NCI-H226 (cell line): Measurements from ENCODE around the gene PLCL2.

ENCODE experiments used
- DNase-seq: peaks from one replicate; pipeline ENCODE4 v3.0.0-alpha.2; 2015

PLCL2 gene

GRCh38 chr3:16884748-16885592 lies at the start of gene PLCL2:
Gene PLCL2 (plus strand): TSS chr3:16884955. CDS start chr3:16885040, 85 bp downstream.
- no peak for DNase-seq

DNA sequence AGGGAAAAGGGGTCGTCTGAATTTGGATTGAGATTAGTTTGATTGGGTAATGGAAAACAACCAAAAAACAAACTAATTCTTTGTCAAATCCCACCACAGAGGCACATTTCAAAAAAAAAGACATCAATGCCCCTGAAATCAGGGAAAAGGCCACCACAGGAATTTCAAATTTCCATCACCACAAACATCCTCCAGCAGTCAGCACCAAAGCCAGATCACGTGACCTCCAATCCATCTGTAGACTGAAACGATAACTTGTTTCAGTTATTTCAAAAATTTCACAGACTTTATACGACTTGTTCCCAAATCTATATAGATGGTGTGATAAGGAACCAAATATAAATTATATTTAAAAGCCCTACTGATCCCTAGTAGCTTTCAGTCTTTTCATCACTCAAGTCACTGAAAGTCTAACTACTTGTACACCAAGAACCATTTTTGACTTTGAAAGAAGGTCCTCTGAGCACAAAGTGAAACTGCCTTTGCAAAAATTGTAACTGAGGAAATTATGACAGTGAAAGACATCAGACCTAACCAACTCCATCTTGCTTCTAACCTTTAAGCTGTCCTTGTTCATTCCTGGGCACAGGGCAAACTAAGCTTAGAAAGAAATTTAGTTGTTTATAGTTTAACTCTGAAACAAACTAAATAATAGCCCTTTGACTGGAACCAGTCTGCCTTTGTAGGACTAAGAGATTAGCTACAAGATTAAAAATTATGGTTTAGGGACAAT lies 48.1 kb upstream of the PLCL2 start:
- DNase-seq = no peak

DNA sequence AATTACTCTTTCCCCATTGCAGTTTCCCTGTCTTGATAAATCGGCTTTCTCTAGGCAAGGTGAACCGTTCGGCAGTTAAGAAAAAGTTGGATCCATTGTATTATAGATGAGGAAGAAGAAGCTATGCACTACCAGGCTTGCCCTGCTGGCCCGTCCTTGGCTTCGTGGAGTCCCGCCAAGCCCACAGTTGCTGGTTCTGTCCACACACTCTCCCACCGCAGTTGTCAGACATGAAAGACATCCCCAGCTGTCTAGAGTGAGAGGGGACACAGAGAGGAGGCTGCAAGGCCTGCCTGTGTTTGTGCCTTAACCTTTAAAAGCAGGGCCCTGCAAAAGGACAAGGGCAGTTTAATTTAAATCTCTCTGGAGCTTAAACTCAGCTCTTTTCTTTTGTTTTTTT lies 47.2 kb upstream of the PLCL2 start:
- DNase-seq = no peak

DNA sequence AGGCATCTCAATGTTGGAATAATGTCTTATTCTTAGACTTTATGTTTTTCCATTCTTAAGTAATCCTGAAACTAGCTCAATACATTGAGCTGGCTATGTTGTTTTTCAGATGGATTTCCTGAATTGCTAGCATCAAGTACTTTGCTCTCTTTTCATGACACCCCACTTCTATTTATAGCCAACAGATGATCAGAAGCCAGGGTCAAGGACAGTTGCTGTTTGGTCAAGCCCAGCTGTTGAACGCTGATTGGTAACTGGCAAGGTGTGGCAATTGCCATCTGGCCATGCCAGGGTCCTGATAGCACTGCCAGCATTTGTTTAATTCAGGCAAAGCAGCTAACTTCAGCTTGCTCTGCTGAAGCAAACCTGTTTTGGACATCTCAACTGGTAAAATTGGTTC lies 46.2 kb upstream of the PLCL2 start:
- no peak for DNase-seq

GRCh38 chr3:16839271-16840100 lies 45.3 kb upstream of the PLCL2 start:
- no peak for DNase-seq

- peak; percentile 51 for DNase-seq
Measured at GRCh38 chr3:16840101-16840424, 44.7 kb upstream of the PLCL2 start.

- no peak for DNase-seq
Measured at GRCh38 chr3:16841041-16841753, 43.6 kb upstream of the PLCL2 start.

GRCh38 chr3:16841904-16842271 lies 42.9 kb upstream of the PLCL2 start:
- no peak for DNase-seq

DNA sequence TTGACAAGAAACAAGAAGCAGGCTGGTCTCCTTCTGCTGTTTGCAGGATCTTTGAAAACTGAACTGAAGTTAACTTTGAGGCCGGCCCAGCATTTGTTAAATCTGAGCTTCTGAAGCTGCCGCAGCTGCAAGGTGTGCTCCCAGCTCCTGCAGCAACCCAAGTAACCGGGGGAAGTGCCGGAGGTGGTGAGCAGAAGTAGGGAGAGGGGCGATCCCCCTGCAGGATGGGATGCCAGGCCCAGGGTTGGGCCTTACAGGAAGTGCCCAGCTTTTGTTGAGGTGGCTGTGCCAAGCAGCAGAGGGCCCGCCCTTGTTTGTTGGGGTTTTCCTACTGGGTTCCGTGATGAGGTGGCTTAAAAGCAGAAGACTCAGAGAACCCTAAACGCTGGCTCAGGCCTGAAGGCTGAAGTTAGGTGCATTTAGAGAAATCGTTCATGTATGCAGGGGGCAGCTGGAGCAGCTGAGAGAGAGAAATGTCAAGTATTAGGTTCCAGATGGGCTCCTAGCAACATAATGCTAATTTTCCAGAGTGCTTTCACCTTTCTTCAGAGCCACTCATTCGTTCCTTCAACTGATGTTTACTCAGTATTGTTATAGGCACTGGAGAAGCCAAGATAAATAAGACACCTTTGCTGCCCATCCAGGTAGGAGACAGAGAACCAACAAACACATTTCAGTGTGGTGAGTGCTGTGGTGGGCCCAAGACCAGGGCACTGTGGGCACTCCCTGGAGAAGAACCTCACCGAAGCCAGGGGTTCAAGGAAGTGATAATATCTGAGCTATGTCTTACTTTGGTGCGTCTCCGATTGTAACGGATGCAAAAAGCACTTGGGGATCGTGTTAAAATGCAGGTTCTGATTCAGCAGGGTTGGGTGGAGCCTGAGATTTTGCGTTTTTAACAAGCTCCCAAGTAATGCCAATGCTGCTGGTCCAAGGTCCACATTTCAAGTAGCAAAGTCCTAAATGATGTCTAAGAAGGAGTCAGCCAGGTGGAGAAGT lies 42.2 kb upstream of the PLCL2 start:
- no peak for DNase-seq

DNA sequence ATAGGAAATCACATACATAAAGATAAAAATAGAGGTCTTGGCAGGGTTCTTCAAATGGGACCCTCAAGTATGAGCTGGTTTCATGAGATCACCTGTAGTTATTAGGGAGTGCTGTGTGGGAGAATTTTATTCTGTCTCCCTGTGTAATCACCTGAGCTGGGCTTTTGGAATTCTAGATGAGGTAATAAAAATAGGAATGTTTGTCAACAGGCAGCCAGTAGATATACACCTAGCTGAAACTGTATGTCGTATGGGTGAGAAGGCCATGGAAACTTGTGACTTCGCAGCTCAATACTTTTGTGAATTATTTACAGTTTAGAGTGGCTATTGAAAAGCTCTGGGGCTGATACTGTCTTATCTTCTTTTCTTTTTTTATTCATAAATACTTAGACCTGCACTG lies 40.5 kb upstream of the PLCL2 start:
- DNase-seq = no peak

DNA sequence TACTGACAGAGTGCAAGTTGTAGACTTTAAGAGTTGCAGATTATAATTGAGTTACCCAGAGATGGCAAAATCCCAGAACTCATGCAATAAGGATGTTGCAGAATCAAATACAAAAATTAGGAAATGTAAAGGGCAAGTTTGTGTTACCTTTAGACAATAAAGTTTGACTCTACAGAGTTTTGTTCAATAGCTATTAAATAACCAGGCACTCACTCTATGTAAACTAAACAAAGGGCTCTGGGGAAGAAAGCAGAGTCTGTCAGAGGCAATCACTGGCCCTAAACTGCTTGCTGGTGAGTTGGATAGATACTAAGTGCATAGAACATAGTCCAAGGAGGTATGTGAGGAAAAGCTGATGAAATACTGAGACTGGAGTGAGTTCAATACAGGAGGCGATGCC lies 40.0 kb upstream of the PLCL2 start:
- DNase-seq = no peak

- DNase-seq = no peak
Measured at GRCh38 chr3:16846373-16847080, 38.2 kb upstream of the PLCL2 start.

GRCh38 chr3:16848007-16848406 lies 36.7 kb upstream of the PLCL2 start:
- DNase-seq = no peak

DNA sequence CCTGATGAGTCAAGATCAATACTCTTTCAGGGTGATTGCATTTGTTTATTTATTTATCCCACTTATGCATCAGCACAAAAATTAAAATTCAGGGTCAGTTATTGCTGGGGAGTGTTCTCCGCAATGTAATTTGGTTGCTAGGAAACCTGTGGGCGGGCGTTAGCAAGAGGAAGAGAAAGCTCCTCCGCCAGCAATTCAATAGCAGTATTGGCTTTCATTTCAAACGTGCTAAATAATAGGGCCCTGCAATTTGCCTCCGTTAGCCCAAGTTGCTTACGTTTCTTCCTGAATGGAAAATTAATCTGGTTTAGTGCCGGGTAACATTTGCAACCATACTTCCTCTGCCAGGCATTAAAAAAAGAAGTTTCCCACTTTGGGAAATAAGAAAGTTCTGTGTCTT lies 35.5 kb upstream of the PLCL2 start:
- no peak for DNase-seq

GRCh38 chr3:16849795-16850194 lies 35.0 kb upstream of the PLCL2 start:
- peak; percentile 84 for DNase-seq

GRCh38 chr3:16855497-16855896 lies 29.3 kb upstream of the PLCL2 start:
- no peak for DNase-seq

- DNase-seq = no peak
Measured at GRCh38 chr3:16860234-16860633, 24.5 kb upstream of the PLCL2 start.

DNA sequence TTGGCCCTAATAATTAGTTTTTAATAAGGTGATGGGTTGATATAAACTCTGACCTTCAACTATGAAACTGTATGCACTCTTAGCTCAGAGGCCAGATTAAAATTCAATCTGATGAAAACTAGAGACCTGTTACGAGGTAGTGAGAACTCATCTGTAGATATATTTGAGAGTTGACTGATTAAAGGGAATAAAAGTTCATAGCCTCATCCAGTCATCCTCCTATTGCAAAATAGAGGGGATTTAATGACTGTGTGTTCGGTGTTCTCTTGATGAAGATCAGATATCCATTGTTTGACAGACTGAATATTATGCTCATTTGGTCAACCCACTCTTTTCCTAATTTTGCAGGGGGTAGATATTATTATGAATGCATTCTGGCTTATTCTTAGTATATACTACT lies 23.3 kb upstream of the PLCL2 start:
- DNase-seq = no peak

DNA sequence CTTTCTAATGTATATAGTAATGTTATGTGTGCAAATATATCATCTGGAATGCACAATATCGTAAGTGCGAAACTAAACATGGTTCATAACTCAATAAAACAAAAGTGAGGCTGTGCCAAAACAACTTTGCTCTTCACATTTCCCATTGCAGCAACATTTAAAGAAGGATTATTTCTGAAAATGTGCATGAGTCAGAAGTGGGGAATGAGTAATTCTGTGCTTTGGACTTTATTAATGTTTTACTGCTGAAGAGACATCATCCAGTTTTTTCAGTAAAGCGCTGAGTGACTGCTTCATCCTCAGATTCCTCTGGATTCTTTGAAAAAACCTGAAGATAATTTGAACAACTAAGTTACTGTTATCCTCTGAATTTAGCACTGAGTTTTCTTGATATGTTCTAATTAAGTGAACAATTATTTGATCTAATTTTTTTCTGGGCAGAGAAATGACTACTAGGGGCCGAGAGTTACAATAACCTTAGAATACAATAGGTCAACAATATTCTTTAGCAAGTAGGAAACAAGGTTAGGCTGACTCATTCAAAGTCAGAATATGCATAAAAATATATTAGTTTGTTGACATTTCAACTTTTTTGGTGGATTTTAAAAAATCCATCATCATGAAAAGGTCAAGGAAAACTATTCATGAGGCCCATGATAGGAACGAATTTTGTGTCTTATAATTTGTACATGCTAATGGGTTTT lies 20.0 kb upstream of the PLCL2 start:
- DNase-seq = peak; percentile 64

- no peak for DNase-seq
Measured at GRCh38 chr3:16865335-16865734, 19.4 kb upstream of the PLCL2 start.
